HCT116 (cell line): ENCODE data around the gene GRB10. TPM values are rescaled to one million over a fixed set of nuclear protein-coding genes. Genes with fewer than 3 reads are reported as not detected.

Experiments
- ATAC-seq: fragments of 200-7000 bp; cut with Tn5 transposase; 2 replicates; pipeline ENCODE4 v1.9.1; 2020; ENCODE audit warnings: mild to moderate bottlenecking, moderate library complexity
- BruUV-seq: library from RNA; stranded (reverse); fragments of 400-500 nt; replicated peaks from 2 replicates; lab custom pipeline; 2021; lab: Mats Ljungman, UMichigan
- CTCF ChIA-PET: fragments of 300-600 bp; sonication (Branson Sonifier 250); formaldehyde crosslinking; loops from one replicate; lab custom pipeline; 2021; ENCODE audit warnings: antibody characterized with exemption; lab: Charles Lee
- POLR2A ChIA-PET: fragments of 300-600, 350-600 bp; sonication (Branson Sonifier 250); formaldehyde crosslinking; loops from one replicate; lab custom pipeline; 2021; ENCODE audit warnings: antibody characterized with exemption; lab: Charles Lee
- RAD21 ChIA-PET, 2 experiments: fragments of 300-600 bp; sonication (Branson Sonifier 250); formaldehyde crosslinking; loops; one replicate each; lab custom pipeline; 2023; ENCODE audit warnings: low total read pairs in 2 of 2; ENCODE audit not compliant: uncharacterized antibody in 2 of 2, unreplicated experiment in 2 of 2, low non-redundant PET in 1 of 2; lab: Charles Lee
- DNase-seq: peaks from one replicate; pipeline ENCODE4 v3.0.0-alpha.2; 2010; ENCODE audit warnings: low read depth, low spot score
- H2AFZ ChIP-seq: fragments of 200-600 bp; shearing (Covaris generic), sonication (generic); 2 replicates; pipeline ENCODE4 v1.6.1; 2017; ENCODE audit warnings: low read depth, mixed run types, mixed read lengths, antibody characterized with exemption, low read length; ENCODE audit not compliant: poor library complexity, severe bottlenecking
- H3K27ac ChIP-seq: 2 replicates; pipeline ENCODE4 v1.5.1; 2012; ENCODE audit warnings: low read depth, low read length
- H3K27me3 ChIP-seq: fragments of 200-600 bp; sonication (generic); 2 replicates; pipeline ENCODE4 v1.6.1; 2016; ENCODE audit warnings: mixed run types, low read length, mixed read lengths; ENCODE audit not compliant: insufficient read depth
- H3K36me3 ChIP-seq, 2 experiments: fragments of 200-500 bp in 1 of 2; fragments of 200-600 bp in 1 of 2; sonication (Bioruptor generic) in 1 of 2; sonication (generic) in 1 of 2; 2 replicates each; pipeline versions ENCODE4 v1.5.1 to v1.6.1; 2014 to 2016; ENCODE audit warnings: low read length in 2 of 2, inconsistent platforms in 1 of 2, mixed read lengths in 1 of 2, mixed run types in 1 of 2; ENCODE audit not compliant: insufficient read depth in 2 of 2, control insufficient read depth in 1 of 2
- H3K4me1 ChIP-seq, 2 experiments: fragments of 200-600 bp in 1 of 2; sonication (generic) in 1 of 2; 2 replicates each; pipeline versions ENCODE4 v1.5.1 to v1.6.1; 2012 to 2017; ENCODE audit warnings: low read length in 2 of 2, inconsistent platforms in 1 of 2, mild to moderate bottlenecking in 1 of 2, mixed read lengths in 1 of 2, mixed run types in 1 of 2, moderate library complexity in 1 of 2; ENCODE audit not compliant: insufficient read depth in 2 of 2, control insufficient read depth in 1 of 2
- H3K4me2 ChIP-seq: fragments of 200-600 bp; sonication (generic); 2 replicates; pipeline ENCODE4 v1.6.1; 2017; ENCODE audit warnings: mixed run types, low read length, mixed read lengths
- H3K4me3 ChIP-seq, 2 experiments: fragments of 200-600 bp in 1 of 2; sonication (generic) in 1 of 2; replicated peaks in 1 of 2; 2 replicates each; pipeline ENCODE4 v1.5.1; 2011 to 2016; ENCODE audit warnings: low read length in 2 of 2, control low read depth in 1 of 2, low read depth in 1 of 2, mild to moderate bottlenecking in 1 of 2, mixed read lengths in 1 of 2, mixed run types in 1 of 2
- H3K79me2 ChIP-seq: fragments of 200-600 bp; sonication (generic); 2 replicates; pipeline ENCODE4 v1.6.1; 2017; ENCODE audit warnings: mild to moderate bottlenecking, mixed run types, low read length, moderate library complexity, mixed read lengths; ENCODE audit not compliant: insufficient read depth
- H3K9ac ChIP-seq: fragments of 200-600 bp; sonication (generic); 2 replicates; pipeline ENCODE4 v1.6.1; 2016; ENCODE audit warnings: low read length, mixed read lengths
- H3K9me2 ChIP-seq: fragments of 200-600 bp; sonication (generic), shearing (Covaris generic); 2 replicates; pipeline ENCODE4 v1.6.1; 2017; ENCODE audit warnings: mixed run types, mild to moderate bottlenecking, moderate library complexity; ENCODE audit not compliant: insufficient read depth
- H3K9me3 ChIP-seq, 2 experiments: fragments of 200-500 bp in 1 of 2; fragments of 200-600 bp in 1 of 2; sonication (Bioruptor generic) in 1 of 2; sonication (generic) in 1 of 2; 2 replicates each; pipeline ENCODE4 v1.6.1; 2014 to 2017; ENCODE audit warnings: low read length in 2 of 2, mixed read lengths in 2 of 2, inconsistent platforms in 1 of 2, low read depth in 1 of 2, mild to moderate bottlenecking in 1 of 2, mixed run types in 1 of 2, moderate library complexity in 1 of 2; ENCODE audit not compliant: control insufficient read depth in 1 of 2, insufficient read depth in 1 of 2
- H4K20me1 ChIP-seq: fragments of 200-600 bp; sonication (generic), shearing (Covaris generic); 2 replicates; pipeline ENCODE4 v1.6.1; 2017; ENCODE audit warnings: mixed run types, mild to moderate bottlenecking, moderate library complexity; ENCODE audit not compliant: insufficient read depth
- ATF3 ChIP-seq: IDR thresholded peaks from 2 replicates; pipeline ENCODE4 v1.6.1; 2012
- CBX3 ChIP-seq: IDR thresholded peaks from 2 replicates; pipeline ENCODE4 v1.6.1; 2012; ENCODE audit warnings: low read depth
- CEBPB ChIP-seq: IDR thresholded peaks from 2 replicates; pipeline ENCODE4 v1.6.1; 2012; ENCODE audit warnings: low read depth
- CTCF ChIP-seq, 3 experiments: fragments of 200-600 bp in 1 of 3; sonication (generic) in 1 of 3; IDR thresholded peaks in 2 of 3; conservative IDR thresholded peaks in 1 of 3; 2 replicates each; pipeline ENCODE4 v1.5.1; 2012 to 2017; ENCODE audit warnings: low read depth in 2 of 3, low read length in 2 of 3, antibody characterized with exemption in 1 of 3, borderline replicate concordance in 1 of 3, control low read depth in 1 of 3, mild to moderate bottlenecking in 1 of 3, mixed read lengths in 1 of 3, mixed run types in 1 of 3, moderate library complexity in 1 of 3; ENCODE audit not compliant: insufficient read depth in 1 of 3
- EGR1 ChIP-seq: IDR thresholded peaks from 2 replicates; pipeline ENCODE4 v1.6.1; 2012; ENCODE audit warnings: low read depth
- ELF1 ChIP-seq: IDR thresholded peaks from 2 replicates; pipeline ENCODE4 v1.6.1; 2012; ENCODE audit warnings: low read depth, borderline replicate concordance
- EZH2phosphoT487 ChIP-seq: fragments of 200-600 bp; IDR thresholded peaks from 2 replicates; pipeline ENCODE4 v1.6.1; 2018; ENCODE audit warnings: antibody characterized with exemption, borderline replicate concordance
- POLR2A ChIP-seq: IDR thresholded peaks from 2 replicates; pipeline ENCODE4 v1.7.0; 2011; ENCODE audit warnings: borderline replicate concordance; ENCODE audit not compliant: insufficient read depth, insufficient read length; ENCODE audit errors: extremely low read depth
- POLR2AphosphoS5 ChIP-seq: IDR thresholded peaks from 2 replicates; pipeline ENCODE4 v1.6.1; 2011; ENCODE audit warnings: mild to moderate bottlenecking, low read depth, low read length, moderate library complexity
- RAD21 ChIP-seq: IDR thresholded peaks from 2 replicates; pipeline ENCODE4 v1.6.1; 2012; ENCODE audit warnings: low read depth, mild to moderate bottlenecking
- SIN3A ChIP-seq: IDR thresholded peaks from 2 replicates; pipeline ENCODE4 v1.6.1; 2012; ENCODE audit warnings: low read depth
- SP1 ChIP-seq: IDR thresholded peaks from 2 replicates; pipeline ENCODE4 v1.6.1; 2012; ENCODE audit warnings: low read depth
- SRF ChIP-seq: IDR thresholded peaks from 2 replicates; pipeline ENCODE4 v1.6.1; 2012; ENCODE audit warnings: low read depth
- TCF7L2 ChIP-seq: IDR thresholded peaks from 2 replicates; pipeline ENCODE4 v1.7.0; 2011; ENCODE audit warnings: borderline replicate concordance, inconsistent platforms; ENCODE audit not compliant: insufficient read depth, insufficient read length; ENCODE audit errors: extremely low read depth
- ZFX ChIP-seq: fragments of 450-650 bp; IDR thresholded peaks from 2 replicates; pipeline ENCODE4 v1.6.1; 2017
- ZNF274 ChIP-seq: fragments of 200-500 bp; sonication (Bioruptor generic); IDR thresholded peaks from 2 replicates; pipeline ENCODE4 v1.6.1; 2014; ENCODE audit warnings: mild to moderate bottlenecking, low read depth, low read length, inconsistent platforms
- intact Hi-C: fragments of 100-400 bp; cut with micrococcal nuclease; formaldehyde crosslinking; loops from 2 replicates; pipeline ENCODE4 v1.10.0; 2022
- total RNA-seq: library from RNA; stranded (reverse); gene quantifications from one replicate; pipeline ENCODE4 v1.2.1, GENCODE V29; 2021; ENCODE audit not compliant: unreplicated experiment
- TF ChIP-seq, protein P1 (sequence below): IDR thresholded peaks from 2 replicates; pipeline ENCODE4 v1.6.1; 2012; ENCODE audit warnings: low read depth
- TF ChIP-seq, protein P2 (sequence below): IDR thresholded peaks from 2 replicates; pipeline ENCODE4 v1.6.1; 2011; ENCODE audit warnings: mild to moderate bottlenecking, low read length, moderate library complexity; ENCODE audit not compliant: insufficient replicate concordance; ENCODE audit errors: extremely low read depth
- TF ChIP-seq, protein P3 (sequence below): IDR thresholded peaks from 2 replicates; pipeline ENCODE4 v1.6.1; 2012

The GRB10 gene
- total RNA-seq, 1 experiment from 2014 or later = 37.3 TPM

GRCh38 chr7:50674299-50674698, 108.4 kb downstream of the GRB10 start (continued):
- TF ChIP-seq POLR2AphosphoS5 = no peak

DNA sequence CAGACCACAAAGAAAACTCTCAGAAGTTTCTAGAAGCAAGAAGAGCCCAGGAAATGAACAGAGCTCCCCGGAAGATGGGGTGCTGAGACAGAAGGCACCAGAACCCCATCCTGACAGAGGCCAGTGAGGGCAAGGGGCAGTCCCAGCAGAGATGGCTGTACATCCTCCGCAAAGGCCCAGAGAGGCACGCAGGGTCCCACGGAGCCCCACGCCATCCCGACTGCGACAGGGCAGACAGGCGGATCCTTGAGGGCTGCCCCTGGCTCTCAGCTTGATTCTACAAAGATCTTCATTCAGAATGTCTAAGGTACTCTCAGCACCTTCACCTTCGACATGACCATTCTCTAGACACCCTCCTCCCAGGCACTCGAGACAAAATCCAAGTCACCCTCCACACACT, 109.6 kb downstream of the GRB10 start:
- Histone ChIP-seq H3K27me3 (no peaks in the 10 kb centered on the region), H4K20me1 (no peaks in the 10 kb centered on the region), H3K79me2 (no peaks in the 10 kb centered on the region), H2AFZ (no peak overlapping the region), H3K4me1 (no peaks in the 10 kb centered on the region), H3K9me3 (no peaks in the 10 kb centered on the region), H3K27ac (no peak overlapping the region), H3K4me2 (no peak overlapping the region), H3K4me3 (no peak overlapping the region), H3K9me2 (no peaks in the 10 kb centered on the region), H3K9ac (no peak overlapping the region), H3K36me3 (no peaks in the 10 kb centered on the region)
- DNase-seq (no peak), ATAC-seq (no peak)
- RAD21 ChIA-PET = no interaction called here
- no peak for TF ChIP-seq CBX3
- TF ChIP-seq CTCF (IDR thresholded peaks at IDR 0.05 in 2 of 3, conservative IDR thresholded peaks at IDR 0.05 in 1 of 3; ENCODE audit: borderline replicate concordance in 1 of 3, insufficient read depth in 1 of 3, low read depth in 2 of 3, low read length in 2 of 3) = no peak
- no peak for TF ChIP-seq ELF1
- TF ChIP-seq SIN3A = no peak
- no peak for TF ChIP-seq POLR2AphosphoS5
- TF ChIP-seq RAD21 = no peak
- TF ChIP-seq, protein P1, sequence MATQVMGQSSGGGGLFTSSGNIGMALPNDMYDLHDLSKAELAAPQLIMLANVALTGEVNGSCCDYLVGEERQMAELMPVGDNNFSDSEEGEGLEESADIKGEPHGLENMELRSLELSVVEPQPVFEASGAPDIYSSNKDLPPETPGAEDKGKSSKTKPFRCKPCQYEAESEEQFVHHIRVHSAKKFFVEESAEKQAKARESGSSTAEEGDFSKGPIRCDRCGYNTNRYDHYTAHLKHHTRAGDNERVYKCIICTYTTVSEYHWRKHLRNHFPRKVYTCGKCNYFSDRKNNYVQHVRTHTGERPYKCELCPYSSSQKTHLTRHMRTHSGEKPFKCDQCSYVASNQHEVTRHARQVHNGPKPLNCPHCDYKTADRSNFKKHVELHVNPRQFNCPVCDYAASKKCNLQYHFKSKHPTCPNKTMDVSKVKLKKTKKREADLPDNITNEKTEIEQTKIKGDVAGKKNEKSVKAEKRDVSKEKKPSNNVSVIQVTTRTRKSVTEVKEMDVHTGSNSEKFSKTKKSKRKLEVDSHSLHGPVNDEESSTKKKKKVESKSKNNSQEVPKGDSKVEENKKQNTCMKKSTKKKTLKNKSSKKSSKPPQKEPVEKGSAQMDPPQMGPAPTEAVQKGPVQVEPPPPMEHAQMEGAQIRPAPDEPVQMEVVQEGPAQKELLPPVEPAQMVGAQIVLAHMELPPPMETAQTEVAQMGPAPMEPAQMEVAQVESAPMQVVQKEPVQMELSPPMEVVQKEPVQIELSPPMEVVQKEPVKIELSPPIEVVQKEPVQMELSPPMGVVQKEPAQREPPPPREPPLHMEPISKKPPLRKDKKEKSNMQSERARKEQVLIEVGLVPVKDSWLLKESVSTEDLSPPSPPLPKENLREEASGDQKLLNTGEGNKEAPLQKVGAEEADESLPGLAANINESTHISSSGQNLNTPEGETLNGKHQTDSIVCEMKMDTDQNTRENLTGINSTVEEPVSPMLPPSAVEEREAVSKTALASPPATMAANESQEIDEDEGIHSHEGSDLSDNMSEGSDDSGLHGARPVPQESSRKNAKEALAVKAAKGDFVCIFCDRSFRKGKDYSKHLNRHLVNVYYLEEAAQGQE = no peak
- no peak for TF ChIP-seq TCF7L2
- TF ChIP-seq EZH2phosphoT487 = no peak
- TF ChIP-seq ATF3 = no peak
- TF ChIP-seq ZNF274 = no peak
- no peak for TF ChIP-seq ZFX
- TF ChIP-seq CEBPB = no peak
- TF ChIP-seq EGR1 = no peak
- TF ChIP-seq, protein P2, sequence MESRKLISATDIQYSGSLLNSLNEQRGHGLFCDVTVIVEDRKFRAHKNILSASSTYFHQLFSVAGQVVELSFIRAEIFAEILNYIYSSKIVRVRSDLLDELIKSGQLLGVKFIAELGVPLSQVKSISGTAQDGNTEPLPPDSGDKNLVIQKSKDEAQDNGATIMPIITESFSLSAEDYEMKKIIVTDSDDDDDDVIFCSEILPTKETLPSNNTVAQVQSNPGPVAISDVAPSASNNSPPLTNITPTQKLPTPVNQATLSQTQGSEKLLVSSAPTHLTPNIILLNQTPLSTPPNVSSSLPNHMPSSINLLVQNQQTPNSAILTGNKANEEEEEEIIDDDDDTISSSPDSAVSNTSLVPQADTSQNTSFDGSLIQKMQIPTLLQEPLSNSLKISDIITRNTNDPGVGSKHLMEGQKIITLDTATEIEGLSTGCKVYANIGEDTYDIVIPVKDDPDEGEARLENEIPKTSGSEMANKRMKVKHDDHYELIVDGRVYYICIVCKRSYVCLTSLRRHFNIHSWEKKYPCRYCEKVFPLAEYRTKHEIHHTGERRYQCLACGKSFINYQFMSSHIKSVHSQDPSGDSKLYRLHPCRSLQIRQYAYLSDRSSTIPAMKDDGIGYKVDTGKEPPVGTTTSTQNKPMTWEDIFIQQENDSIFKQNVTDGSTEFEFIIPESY = no peak
- TF ChIP-seq SRF = no peak
- no peak for TF ChIP-seq SP1
- TF ChIP-seq POLR2A = no peak
- TF ChIP-seq, protein P3, sequence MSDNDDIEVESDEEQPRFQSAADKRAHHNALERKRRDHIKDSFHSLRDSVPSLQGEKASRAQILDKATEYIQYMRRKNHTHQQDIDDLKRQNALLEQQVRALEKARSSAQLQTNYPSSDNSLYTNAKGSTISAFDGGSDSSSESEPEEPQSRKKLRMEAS = no peak
- POLR2A ChIA-PET = no interaction called here
- intact Hi-C loops = no loop called here
- no TSS peak for BruUV-seq
- CTCF ChIA-PET = no interaction called here
